Fibroblast of upper back skin (primary cell): ENCODE data around the gene KDM5C.
A peak's percentile ranks its signal among the peaks of the same experiment; 100 is the strongest.

Source experiments
- DNase-seq: peaks from one replicate; pipeline ENCODE4 v3.0.0-alpha.2; 2013

The KDM5C gene

GRCh38 chrX:53249408-53250042, 24.5 kb upstream of the KDM5C start:
- no peak for DNase-seq

DNA sequence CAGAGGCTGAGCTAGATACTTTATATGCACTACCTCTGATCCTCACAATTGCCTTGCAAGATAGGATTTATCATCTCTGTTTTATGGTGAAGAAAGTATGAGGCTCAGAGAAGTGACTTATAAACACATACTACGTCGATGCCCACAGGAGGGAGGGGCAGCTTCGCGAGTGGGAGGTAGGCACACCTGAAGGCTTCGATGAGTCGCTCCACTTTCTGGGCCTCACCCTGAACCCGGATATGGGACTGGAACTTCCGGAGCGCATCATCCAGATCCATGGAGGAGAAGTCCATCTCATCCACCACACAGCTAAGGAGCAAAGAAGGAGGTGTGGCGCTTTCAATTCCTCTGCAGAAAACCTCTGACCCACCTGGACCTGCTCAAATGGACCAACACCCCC, 22.9 kb upstream of the KDM5C start:
- no peak for DNase-seq

- DNase-seq = no peak
Observed at GRCh38 chrX:53246231-53246630, 21.2 kb upstream of the KDM5C start.

DNA sequence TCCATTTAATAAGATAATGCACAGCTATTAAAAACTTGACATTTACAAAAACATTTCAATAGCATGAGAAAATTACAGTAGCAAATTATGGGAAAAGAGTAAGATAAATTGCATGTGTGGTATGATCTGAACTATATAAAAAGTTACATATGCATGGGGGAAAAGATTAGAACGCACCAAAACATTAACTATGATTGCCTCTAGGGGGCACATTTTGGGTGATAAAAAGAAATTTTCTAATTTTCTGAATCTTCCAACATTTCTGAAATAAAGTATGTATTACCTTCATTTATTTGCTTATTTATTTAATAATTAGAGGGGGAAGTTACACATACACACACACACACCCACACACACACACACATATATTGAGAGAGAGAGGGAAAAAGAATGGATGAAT, 19.6 kb upstream of the KDM5C start:
- DNase-seq = no peak

DNA sequence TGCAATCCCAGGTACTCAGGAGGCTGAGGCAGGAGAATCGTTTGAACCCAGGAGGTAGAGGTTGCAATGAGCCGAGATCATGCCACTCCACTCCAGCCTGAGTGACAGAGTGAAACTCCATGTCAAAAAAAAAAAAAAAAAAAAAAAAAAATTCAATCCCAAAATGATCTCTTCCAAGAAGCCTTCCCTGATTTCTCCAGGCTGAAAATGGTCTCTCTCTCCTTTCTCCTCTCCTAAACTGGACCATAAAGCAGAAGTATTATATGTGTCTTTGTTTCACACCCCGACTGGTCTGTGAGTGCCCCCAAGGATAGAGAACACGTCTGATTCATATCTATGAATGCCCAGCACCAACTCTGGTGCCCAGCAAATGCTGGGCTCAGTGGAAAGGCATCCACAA, 17.3 kb upstream of the KDM5C start:
- DNase-seq = no peak

- no peak for DNase-seq
Observed at GRCh38 chrX:53241558-53241957, 16.6 kb upstream of the KDM5C start.

GRCh38 chrX:53239474-53239873, 14.5 kb upstream of the KDM5C start:
- no peak for DNase-seq

DNA sequence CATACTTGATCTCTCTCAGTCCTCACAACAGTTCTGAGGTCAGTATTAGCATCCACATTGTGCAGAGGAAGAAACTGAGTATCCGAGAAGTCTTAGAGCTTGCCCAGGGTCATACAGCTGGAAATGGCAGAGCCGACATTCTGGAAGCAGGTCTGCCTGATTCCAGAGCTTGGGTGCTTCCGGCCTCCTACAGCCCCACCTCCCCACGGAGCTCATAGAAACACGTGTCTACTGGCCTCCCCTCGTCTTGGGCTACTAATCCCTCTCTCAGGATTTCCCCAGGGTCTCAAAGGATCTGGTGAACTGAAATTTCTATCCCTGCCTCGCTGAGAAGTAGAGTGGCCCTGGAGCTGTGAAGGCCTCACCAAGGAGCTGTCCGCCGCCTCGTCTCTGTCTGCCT, 12.0 kb upstream of the KDM5C start:
- DNase-seq = no peak

DNA sequence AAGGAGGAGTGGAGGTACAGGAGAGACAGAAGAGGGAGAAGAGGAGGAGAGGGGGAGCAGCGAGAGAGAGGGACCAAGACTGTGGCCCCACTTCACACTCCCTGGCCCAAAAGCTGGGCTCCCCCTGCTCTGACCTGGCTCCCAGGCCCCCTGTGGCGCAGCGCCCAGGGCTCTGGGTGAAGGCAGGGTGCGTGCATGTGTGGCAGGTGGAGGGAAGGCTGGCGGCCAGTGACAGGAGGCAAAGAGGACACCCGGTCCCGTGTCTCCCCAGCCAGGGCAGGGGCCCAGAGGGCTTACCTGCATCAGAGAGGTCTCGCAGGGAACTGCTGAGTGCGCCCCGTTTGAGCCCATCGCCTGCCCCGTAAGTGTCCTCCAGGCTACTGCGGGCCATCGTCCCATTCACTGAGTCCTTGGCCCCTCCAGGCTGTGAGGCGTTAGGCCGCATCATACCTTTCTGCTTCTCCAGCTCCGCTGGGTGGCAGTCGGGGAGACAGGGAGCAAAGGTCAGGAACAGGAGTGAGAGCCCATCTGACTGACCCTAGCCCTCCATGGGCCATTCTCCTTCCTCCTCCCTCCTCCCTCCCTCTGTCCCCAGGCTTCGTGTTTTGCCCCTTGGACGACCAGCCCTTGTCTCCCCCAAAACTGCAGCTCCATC, 11.1 kb upstream of the KDM5C start:
- DNase-seq = no peak

DNA sequence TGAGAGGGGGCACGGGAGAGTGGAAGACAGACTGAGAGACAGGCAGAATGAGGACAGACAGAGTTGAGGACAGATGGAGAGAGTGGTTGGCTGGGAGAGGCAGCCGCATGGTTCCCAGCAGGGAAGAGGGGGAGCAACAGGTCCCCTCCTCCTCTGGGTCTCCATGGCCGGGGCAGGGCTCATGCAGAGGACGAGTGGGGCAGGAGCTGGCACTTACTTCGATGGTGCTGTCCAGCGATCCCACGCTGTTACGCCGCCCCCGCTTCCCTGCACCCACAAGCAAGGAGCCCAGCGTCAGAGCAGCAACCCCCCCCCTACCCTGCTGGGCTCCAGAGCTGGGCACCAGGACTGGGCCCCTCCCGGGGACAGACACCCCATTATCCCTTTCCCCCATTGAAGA, 10.6 kb upstream of the KDM5C start:
- no peak for DNase-seq

- no peak for DNase-seq
Observed at GRCh38 chrX:53234484-53234883, 9.5 kb upstream of the KDM5C start.

DNA sequence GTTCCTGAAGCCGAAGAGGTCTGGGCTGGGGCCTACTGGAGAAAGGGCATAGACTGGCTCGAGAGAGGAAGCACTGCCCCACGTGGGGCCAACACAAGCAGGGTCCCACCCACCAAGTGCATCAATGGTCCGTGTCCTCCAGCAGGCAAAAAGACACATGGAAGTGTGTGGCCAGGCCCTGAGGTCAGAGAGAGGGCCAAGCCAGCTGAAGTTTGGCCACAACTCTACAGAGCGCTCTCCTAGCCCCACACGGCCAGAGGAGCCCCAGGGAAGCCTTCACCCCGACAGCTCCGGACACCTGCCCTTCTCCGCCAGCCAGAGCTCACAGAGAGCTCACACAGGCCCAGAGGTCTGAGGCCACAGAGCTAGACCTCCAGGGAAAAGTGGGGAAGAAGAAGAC, 8.5 kb upstream of the KDM5C start:
- DNase-seq = no peak

DNA sequence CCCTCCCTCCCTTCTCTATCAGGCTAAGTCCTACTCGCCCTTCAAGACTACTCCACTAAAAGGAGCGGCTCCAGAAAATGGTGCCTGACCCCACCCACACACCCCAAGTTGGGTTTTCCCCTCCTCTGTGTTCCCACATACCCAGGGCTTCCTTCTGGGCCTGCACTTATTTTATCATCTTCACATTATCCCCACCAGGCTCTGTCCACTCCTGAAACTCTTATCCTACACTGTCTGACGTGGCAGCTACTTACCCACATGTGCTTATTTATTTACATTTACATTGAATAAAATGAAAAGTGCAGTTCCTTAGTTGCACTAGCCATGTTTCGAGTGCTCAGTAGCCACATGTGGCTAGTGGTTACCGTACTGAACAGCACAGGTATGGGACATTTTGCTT, 5.1 kb upstream of the KDM5C start:
- no peak for DNase-seq

GRCh38 chrX:53227224-53227765, 2.3 kb upstream of the KDM5C start:
- no peak for DNase-seq

DNA sequence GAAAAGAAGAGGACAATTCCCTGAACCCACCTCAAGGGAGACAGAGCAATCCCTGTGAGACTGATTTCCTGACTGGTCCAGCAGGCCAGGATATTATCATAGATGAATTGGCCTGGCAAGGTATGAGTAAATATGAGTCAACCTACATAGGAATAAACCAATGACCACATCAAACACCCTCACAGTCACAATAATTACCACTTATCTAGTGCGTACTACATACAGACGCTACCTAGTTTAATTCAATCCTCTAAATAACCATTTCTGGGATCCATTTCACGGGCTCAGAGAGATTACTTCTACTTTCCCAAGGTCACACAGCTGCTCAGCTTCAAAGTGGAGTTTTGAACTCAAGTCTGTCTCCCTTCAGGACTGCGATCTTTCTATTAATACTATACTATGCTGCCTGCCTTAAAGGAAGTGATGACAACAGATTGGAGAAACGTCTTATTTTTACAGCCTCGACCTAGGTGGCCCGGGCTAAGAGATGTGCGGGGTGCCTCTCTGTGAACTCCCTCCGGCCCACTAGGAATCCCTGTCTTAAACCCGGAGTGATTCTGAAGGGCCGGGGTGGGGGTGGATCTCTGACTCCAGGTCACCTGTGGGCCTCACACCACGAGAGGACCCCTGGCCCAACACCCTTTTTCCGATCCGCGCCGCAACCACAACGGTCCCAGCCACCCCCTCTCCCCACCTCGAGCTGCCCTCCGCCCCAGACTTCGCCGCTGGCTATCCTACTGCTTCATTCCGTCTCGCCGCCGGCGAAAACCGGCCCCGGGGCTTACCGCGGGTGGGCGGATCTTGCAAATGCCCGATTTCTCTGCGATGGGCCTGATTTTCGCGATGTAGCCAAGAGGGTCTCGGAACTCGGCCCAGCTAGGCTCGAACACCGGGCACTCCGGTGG, 800 bp downstream of the KDM5C start:
- DNase-seq = peak; percentile 32

DNA sequence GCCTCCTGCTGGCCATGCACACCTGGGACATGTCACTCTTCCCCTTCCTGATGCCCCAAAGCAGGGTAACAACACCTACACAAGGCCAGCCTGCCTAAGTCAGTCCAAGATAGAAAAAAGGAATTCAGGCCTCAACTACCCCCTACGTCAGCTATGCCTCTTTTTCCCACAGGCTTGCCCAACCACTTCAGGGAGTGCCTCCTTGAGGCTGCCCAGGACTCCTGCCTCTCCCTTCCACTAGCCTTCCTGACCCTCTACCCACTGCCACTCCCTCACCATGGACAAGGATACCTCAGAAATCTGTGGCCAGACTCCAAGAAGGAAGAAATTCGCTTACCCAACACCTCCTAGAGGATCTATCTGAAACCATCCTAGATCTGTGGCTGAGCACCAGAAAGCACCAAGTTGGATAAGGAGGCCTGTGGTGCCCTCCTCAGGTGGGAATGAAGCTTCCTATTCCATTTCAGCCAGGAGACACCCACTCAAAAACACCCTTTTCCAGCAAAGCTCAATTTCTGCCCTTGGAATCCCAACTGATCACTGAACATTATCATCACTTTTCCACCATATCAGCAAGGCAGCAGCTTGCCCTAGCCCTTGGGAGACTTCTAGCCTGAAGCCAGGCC, 1.8 kb downstream of the KDM5C start:
- peak; percentile 4 for DNase-seq

GRCh38 chrX:53211391-53211978, 13.5 kb downstream of the KDM5C start:
- DNase-seq = no peak

DNA sequence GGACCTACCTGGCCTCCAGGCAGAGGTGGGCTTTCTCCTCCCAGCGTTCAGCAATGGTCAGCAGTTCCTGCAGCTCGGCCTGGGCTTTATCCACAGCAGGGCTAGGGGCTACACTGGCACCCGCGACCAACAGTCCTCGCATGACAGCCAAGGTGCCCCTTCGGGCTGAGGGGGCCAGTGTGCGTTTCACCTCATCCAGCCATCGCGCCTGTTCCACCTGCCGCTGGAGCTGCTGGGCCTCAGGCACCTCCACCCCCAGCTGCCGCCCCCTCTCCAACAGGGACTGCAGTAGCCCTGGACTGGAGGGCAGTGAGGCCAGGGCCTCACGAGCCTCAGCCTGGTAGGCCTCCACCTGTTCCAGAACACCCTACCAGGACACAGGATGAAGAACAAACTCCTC, 28.3 kb downstream of the KDM5C start:
- no peak for DNase-seq

DNA sequence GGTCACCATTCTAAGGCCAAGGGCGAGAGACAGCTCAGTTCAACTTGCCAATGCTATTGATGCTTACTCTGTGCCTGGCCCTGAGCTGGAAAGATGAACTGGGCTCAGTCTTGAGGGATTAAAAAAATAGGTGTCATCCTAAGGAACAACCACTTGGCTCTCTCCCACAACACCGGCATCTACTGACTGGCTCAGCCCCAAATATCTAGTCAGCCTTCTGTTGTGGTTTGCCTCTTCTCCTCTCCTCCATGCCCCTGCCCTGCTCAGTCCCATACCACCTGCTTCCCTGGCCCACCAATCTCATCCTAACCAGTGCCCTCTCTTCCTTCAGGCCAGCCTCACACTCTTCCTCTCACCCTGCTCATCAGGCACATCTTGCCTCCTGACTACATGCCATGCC, 29.6 kb downstream of the KDM5C start:
- no peak for DNase-seq

DNA sequence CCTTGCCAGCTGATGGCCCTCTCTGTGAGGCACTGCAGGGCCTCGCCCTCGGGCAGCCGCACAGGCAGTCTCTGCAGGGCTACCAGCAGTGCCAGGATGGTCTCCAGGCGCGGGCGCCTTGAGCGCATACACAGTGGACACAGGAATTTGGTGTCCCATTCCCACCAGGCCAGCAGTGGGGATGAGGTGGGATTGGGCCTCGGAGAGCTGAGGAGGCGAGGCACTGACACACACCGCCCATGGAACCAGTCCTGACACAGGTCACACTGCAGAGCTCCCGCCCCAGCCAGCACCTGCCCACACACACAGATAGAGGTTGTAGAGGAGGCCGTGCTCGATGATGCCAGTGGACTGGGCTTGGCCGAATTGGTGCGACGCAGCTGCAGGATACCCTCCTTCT, 30.7 kb downstream of the KDM5C start:
- DNase-seq = no peak

GRCh38 chrX:53193093-53193492, 31.9 kb downstream of the KDM5C start:
- no peak for DNase-seq

DNA sequence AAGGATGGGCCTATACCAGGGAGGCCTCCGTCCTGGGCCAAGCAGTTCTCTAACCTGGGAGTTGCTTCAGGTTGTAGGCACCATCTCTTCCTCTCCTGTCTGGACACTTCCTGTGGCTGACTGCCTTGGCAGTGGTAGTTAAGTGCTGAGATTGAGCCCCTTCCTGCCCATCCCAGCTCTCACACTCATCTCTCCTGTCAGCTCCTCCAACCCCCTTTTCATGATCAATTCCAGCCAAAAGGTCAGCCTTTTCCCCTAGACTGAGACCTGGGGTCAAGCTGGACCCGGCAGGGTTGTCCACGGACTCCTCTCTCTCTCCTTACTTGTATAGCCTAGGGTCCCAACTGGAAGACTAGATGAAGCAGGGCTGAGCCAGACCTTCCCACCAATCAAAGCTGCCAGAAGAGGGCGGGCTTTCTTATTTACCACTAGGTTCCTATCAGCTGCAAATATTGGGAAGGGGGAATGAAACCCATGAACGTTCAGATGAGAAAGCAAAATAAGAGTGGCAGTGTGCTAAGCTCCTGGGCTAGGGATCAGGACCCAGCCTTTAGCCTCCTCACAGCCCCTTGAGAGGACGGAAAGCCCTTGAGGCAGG, 34.5 kb downstream of the KDM5C start:
- no peak for DNase-seq

DNA sequence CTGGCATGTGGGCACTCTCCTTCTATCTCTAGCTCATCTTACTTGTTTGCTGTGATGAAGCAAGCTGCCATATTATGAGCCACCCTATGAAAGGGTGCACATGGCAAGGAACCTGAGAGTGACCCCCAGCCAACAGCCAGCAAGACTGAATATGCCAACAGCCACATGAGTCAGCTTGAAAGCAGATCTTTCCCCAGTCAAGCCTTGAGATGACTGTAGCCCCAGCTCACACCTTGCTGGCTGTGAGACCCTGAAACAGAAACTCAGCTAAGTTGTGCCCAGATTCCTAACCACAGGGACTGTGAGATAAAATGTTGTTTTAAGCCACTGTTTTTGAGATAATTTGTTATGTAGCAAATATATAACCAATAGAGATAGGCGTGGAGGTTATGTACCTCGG, 36.2 kb downstream of the KDM5C start:
- no peak for DNase-seq
